H9 (cell line): Measurements from ENCODE around the gene ATP8A2. TPM values are rescaled to one million over a fixed set of nuclear protein-coding genes. Genes with fewer than 3 reads are reported as not detected.

Experiments
- DNase-seq: peaks from one replicate; pipeline ENCODE4 v3.0.0-alpha.2; 2017
- H2AFZ ChIP-seq: one replicate; pipeline ENCODE4 v1.6.1; 2013; ENCODE audit warnings: mild to moderate bottlenecking, low read length, control low read depth, moderate library complexity
- H2AK5ac ChIP-seq: 2 replicates; pipeline ENCODE4 v1.6.1; 2013; ENCODE audit warnings: low read length, control low read depth, mixed read lengths; ENCODE audit not compliant: insufficient read length
- H2BK120ac ChIP-seq: one replicate; pipeline ENCODE4 v1.6.1; 2013; ENCODE audit warnings: low read depth, mild to moderate bottlenecking, low read length, control low read depth, inconsistent platforms; ENCODE audit not compliant: poor library complexity, severe bottlenecking
- H2BK12ac ChIP-seq: 2 replicates; pipeline ENCODE4 v1.6.1; 2013; ENCODE audit warnings: low read length, control low read depth, mixed read lengths, low read depth; ENCODE audit not compliant: insufficient read length
- H2BK15ac ChIP-seq: 2 replicates; pipeline ENCODE4 v1.6.1; 2013; ENCODE audit warnings: low read depth, low read length, control low read depth
- H2BK20ac ChIP-seq: one replicate; pipeline ENCODE4 v1.6.1; 2013; ENCODE audit warnings: low read depth, mild to moderate bottlenecking, low read length, control low read depth, inconsistent platforms; ENCODE audit not compliant: poor library complexity, severe bottlenecking
- H2BK5ac ChIP-seq: 2 replicates; pipeline ENCODE4 v1.6.1; 2013; ENCODE audit warnings: low read length, control low read depth, mixed read lengths; ENCODE audit not compliant: insufficient read length
- H3K14ac ChIP-seq: 2 replicates; pipeline ENCODE4 v1.6.1; 2013; ENCODE audit warnings: low read length, control low read depth; ENCODE audit not compliant: insufficient read depth
- H3K18ac ChIP-seq: 2 replicates; pipeline ENCODE4 v1.6.1; 2013; ENCODE audit warnings: low read depth, mild to moderate bottlenecking, mixed read lengths, low read length, control low read depth; ENCODE audit not compliant: insufficient read length
- H3K23ac ChIP-seq: 2 replicates; pipeline ENCODE4 v1.6.1; 2013; ENCODE audit warnings: low read length, control low read depth, mixed read lengths, low read depth; ENCODE audit not compliant: insufficient read length
- H3K23me2 ChIP-seq: 2 replicates; pipeline ENCODE4 v1.6.1; 2013; ENCODE audit warnings: low read depth, mild to moderate bottlenecking, mixed read lengths, low read length, control low read depth; ENCODE audit not compliant: insufficient read length, poor library complexity, severe bottlenecking
- H3K27ac ChIP-seq: 2 replicates; pipeline ENCODE4 v1.5.1; 2013; ENCODE audit warnings: low read length, control low read depth, mixed read lengths, low read depth; ENCODE audit not compliant: insufficient read length
- H3K27me3 ChIP-seq: 2 replicates; pipeline ENCODE4 v1.6.1; 2013; ENCODE audit warnings: low read length, control low read depth, inconsistent platforms; ENCODE audit not compliant: insufficient read depth
- H3K4ac ChIP-seq: 2 replicates; pipeline ENCODE4 v1.6.1; 2013; ENCODE audit warnings: low read depth, mild to moderate bottlenecking, control low read depth, inconsistent platforms, low read length, moderate library complexity
- H3K4me1 ChIP-seq: 2 replicates; pipeline ENCODE4 v1.6.1; 2013; ENCODE audit warnings: low read length, control low read depth, inconsistent platforms; ENCODE audit not compliant: insufficient read depth
- H3K4me2 ChIP-seq: 2 replicates; pipeline ENCODE4 v1.6.1; 2013; ENCODE audit warnings: low read length, control low read depth, mixed read lengths; ENCODE audit not compliant: insufficient read length, insufficient read depth
- H3K56ac ChIP-seq: 2 replicates; pipeline ENCODE4 v1.6.1; 2013; ENCODE audit warnings: low read depth, mild to moderate bottlenecking, mixed read lengths, low read length, control low read depth; ENCODE audit not compliant: insufficient read length
- H3K79me1 ChIP-seq: 2 replicates; pipeline ENCODE4 v1.6.1; 2013; ENCODE audit warnings: low read depth, mild to moderate bottlenecking, moderate library complexity, low read length, control low read depth, inconsistent platforms; ENCODE audit not compliant: insufficient read depth, poor library complexity, severe bottlenecking
- H3K79me2 ChIP-seq: 2 replicates; pipeline ENCODE4 v1.6.1; 2013; ENCODE audit warnings: low read length, control low read depth, inconsistent platforms; ENCODE audit not compliant: insufficient read depth
- H3K9ac ChIP-seq: 2 replicates; pipeline ENCODE4 v1.6.1; 2013; ENCODE audit warnings: low read length, control low read depth, mixed read lengths; ENCODE audit not compliant: insufficient read length; ENCODE audit errors: extremely low read depth
- H3K9me3 ChIP-seq: one replicate; pipeline ENCODE4 v1.6.1; 2013; ENCODE audit warnings: low read depth, low read length, inconsistent platforms; ENCODE audit not compliant: control insufficient read depth
- H3T11ph ChIP-seq: one replicate; pipeline ENCODE4 v1.6.1; 2013; ENCODE audit warnings: mild to moderate bottlenecking, low read length, control low read depth, inconsistent platforms
- H4K20me1 ChIP-seq: one replicate; pipeline ENCODE4 v1.6.1; 2013; ENCODE audit not compliant: control insufficient read depth, insufficient read length, insufficient read depth
- H4K5ac ChIP-seq: 2 replicates; pipeline ENCODE4 v1.6.1; 2013; ENCODE audit warnings: low read depth, mild to moderate bottlenecking, mixed read lengths, low read length, control low read depth; ENCODE audit not compliant: insufficient read length
- H4K8ac ChIP-seq: replicated peaks from 2 replicates; pipeline ENCODE4 v1.6.1; 2013; ENCODE audit warnings: low read length, control low read depth, mixed read lengths, low read depth; ENCODE audit not compliant: insufficient read length
- H4K91ac ChIP-seq: 2 replicates; pipeline ENCODE4 v1.6.1; 2013; ENCODE audit warnings: low read depth, mild to moderate bottlenecking, moderate library complexity, mixed read lengths, low read length, control low read depth; ENCODE audit not compliant: insufficient read length
- H3K27ac Mint-ChIP-seq, 3 experiments: 2 replicates in 2 of 3; 3 replicates in 1 of 3; pipeline ENCODE4 v1.8.0; 2020 to 2021; ENCODE audit warnings: mixed read lengths in 3 of 3, mild to moderate bottlenecking in 1 of 3, moderate library complexity in 1 of 3
- H3K27me3 Mint-ChIP-seq: 2 replicates; pipeline ENCODE4 v1.8.0; 2021; ENCODE audit warnings: low read depth, mild to moderate bottlenecking, moderate library complexity, mixed read lengths
- H3K36me3 Mint-ChIP-seq, 3 experiments: 2 replicates in 2 of 3; 3 replicates in 1 of 3; pipeline ENCODE4 v1.8.0; 2020 to 2021; ENCODE audit warnings: low read depth in 3 of 3, mixed read lengths in 3 of 3; ENCODE audit not compliant: insufficient read depth in 1 of 3
- H3K4me1 Mint-ChIP-seq, 2 experiments: 2 replicates each; pipeline ENCODE4 v1.8.0; 2020; ENCODE audit warnings: mixed read lengths in 2 of 2
- H3K4me3 Mint-ChIP-seq, 2 experiments: 2 replicates in 1 of 2; 3 replicates in 1 of 2; pipeline ENCODE4 v1.8.0; 2020 to 2021; ENCODE audit warnings: mild to moderate bottlenecking in 2 of 2, mixed read lengths in 2 of 2, moderate library complexity in 1 of 2
- H3K9me3 Mint-ChIP-seq, 2 experiments: 2 replicates in 1 of 2; 3 replicates in 1 of 2; pipeline ENCODE4 v1.8.0; 2020; ENCODE audit warnings: mild to moderate bottlenecking in 2 of 2, mixed read lengths in 2 of 2, moderate library complexity in 1 of 2
- CTCF ChIP-seq: fragments of 200-600 bp; sonication (generic); conservative IDR thresholded peaks from 3 replicates; pipeline ENCODE4 v1.8.0; 2021; ENCODE audit warnings: antibody characterized with exemption, mild to moderate bottlenecking
- whole genome bisulfite sequencing: extraction: QIAGEN DNeasy Blood & Tissue Kit; methylation state at CpG from one replicate; pipeline ENCODE4 v1.1.7; 2013; ENCODE audit warnings: missing lambda C conversion rate, low lambda C conversion rate, mixed read lengths; ENCODE audit not compliant: insufficient read length; ENCODE audit errors: extremely low coverage; 5-methylcytosine and 5-hydroxymethylcytosine counted together
- total RNA-seq: library from RNA; stranded (reverse); gene quantifications from 2 replicates; pipeline ENCODE4 v1.2.1, GENCODE V29; 2021

Gene ATP8A2
- total RNA-seq, 1 experiment from 2014 or later, result 18.2 TPM

DNA sequence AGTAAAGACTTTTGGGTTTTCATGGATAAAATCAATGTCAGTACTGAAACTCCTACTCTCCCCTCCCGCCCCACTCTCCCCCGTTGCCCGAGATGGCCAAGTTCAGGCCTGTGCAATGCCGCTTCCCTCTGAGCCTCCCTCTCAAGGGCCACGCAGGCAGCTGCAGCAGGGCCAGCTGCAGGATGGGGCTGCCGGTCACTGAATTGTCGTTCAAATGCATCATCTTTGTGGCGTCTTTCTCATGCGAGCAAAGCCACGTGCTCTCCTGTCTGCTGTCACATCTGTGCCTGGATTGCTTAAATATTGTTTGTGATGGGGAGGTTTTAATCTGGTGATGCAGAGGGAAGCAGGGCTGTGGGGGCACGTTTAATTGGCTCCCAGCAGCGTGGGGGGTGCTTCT is 653.4 kb downstream of the ATP8A2 start:
- no peak overlapping the region for H2AFZ ChIP-seq

More for the DNA sequence above, 653.4 kb downstream of the ATP8A2 start:
- Histone ChIP-seq H2BK20ac (no peak overlapping the region), H4K91ac (no peak overlapping the region), H3K23me2 (no peaks in the 10 kb centered on the region), H3T11ph (no peak overlapping the region), H3K4me1 (peaks cover 6% of the 10 kb centered on the region; the same call in 1 of the 2 replicates), H2BK12ac (no peak overlapping the region), H3K4me2 (no peak overlapping the region), H3K9ac (no peak overlapping the region), H2AK5ac (no peak overlapping the region), H4K8ac (no peak overlapping the region), H3K79me2 (no peaks in the 10 kb centered on the region), H4K20me1 (no peaks in the 10 kb centered on the region), H3K9me3 (no peaks in the 10 kb centered on the region), H3K14ac (no peak overlapping the region), H2BK15ac (no peak overlapping the region), H2BK120ac (no peak overlapping the region), H3K27ac (no peak overlapping the region), H4K5ac (no peak overlapping the region), H3K79me1 (no peaks in the 10 kb centered on the region), H3K56ac (no peak overlapping the region), H3K23ac (no peak overlapping the region), H3K4ac (no peak overlapping the region), H3K27me3 (no peaks in the 10 kb centered on the region; the same call in 1 of the 2 replicates), H3K18ac (no peak overlapping the region), H2BK5ac (no peak overlapping the region)
- no peaks in the 10 kb centered on the region for H3K9me3 Mint-ChIP-seq
- no peak for TF ChIP-seq CTCF
- peaks cover 0 to 3% (median 0%) of the 10 kb centered on the region in 3 experiments; a peak in 1 of 7 replicates for H3K36me3 Mint-ChIP-seq
- peak overlapping the region; percentile 0 to 52 (median 2); a peak in 2 of 7 replicates for H3K27ac Mint-ChIP-seq
- no peak overlapping the region for H3K4me3 Mint-ChIP-seq
- peaks cover 34 to 40% of the 10 kb centered on the region in 2 experiments for H3K4me1 Mint-ChIP-seq
- H3K27me3 Mint-ChIP-seq, result no peaks in the 10 kb centered on the region
- peak; percentile 58 for DNase-seq
- WGBS, result no CpG with 5 or more reads among the region's 12 CpGs
